Activated CD8-positive, alpha-beta memory T cell treated with anti-CD3 and anti-CD28 coated beads for 48 hours (primary cell): ENCODE results near the gene TMPRSS4.

Experiments
- DNase-seq, 3 experiments: peaks; one replicate each; pipeline ENCODE4 v3.0.0-alpha.2; 2020; ENCODE audit warnings: low read depth in 2 of 3, low spot score in 2 of 3

Gene TMPRSS4, protein sequence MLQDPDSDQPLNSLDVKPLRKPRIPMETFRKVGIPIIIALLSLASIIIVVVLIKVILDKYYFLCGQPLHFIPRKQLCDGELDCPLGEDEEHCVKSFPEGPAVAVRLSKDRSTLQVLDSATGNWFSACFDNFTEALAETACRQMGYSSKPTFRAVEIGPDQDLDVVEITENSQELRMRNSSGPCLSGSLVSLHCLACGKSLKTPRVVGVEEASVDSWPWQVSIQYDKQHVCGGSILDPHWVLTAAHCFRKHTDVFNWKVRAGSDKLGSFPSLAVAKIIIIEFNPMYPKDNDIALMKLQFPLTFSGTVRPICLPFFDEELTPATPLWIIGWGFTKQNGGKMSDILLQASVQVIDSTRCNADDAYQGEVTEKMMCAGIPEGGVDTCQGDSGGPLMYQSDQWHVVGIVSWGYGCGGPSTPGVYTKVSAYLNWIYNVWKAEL

DNA sequence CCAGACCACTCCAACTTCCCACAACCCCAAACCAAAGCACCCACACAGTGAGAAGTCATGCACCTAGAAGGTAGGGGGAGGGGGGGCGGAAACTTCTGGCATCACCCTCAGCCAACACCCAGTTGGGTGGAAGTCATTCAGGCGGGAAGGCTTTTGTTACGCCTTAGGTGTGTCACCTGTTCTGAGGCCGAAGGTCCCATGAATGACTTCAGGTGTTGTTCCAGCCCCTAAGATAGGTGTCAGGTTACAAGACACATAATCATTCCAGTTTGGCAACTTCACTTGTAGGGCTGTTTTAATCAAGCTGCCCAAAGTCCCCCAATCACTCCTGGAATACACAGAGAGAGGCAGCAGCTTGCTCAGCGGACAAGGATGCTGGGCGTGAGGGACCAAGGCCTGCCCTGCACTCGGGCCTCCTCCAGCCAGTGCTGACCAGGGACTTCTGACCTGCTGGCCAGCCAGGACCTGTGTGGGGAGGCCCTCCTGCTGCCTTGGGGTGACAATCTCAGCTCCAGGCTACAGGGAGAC is at the start of gene TMPRSS4:
TMPRSS4 (plus strand) TSS at position 325 of the 528 bp plus-strand sequence. CDS start 225 bp downstream, outside the sequence.
- no peak for DNase-seq

GRCh38 chr11:118027694-118028093 is 49.2 kb upstream of the TMPRSS4 start:
- no peak for DNase-seq

GRCh38 chr11:118028626-118029025 is 48.3 kb upstream of the TMPRSS4 start:
- DNase-seq = no peak

DNA sequence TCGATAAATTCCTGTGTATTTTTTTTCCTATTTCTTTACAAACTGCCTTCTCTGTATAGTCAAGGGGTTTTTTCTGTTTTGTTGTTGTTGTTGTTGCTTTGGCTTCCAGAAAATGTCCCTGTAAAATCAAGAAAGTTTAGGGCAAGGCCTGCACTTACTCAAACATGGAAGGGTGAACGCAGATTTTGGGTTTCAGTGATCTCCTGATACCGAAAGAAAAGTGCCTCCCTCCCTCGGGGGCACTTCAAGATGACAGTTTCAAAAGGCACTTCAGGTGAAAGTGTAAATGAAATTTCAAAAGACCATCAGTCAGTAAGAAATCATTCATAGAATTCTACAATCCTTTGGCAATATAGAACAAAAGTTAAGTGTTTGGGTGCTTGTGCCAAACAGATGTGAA is 43.4 kb upstream of the TMPRSS4 start:
- DNase-seq = no peak

DNA sequence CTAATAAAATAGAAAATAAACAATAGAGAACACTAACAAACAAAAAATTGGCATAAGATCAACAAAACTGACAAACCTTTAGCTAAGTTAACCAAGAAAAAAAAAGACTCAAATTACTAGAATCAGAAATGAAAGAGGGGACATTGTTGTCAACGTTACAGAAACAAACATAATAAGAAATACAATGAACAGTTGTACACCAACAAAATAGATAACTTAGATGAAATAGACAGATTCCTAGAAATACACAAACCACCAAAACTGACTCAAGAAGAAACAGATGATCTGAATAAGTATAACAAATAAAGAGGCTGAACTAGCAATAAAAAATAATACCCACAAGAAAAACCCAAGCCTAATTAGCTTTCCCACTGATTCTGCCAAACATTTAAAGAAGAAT is 34.7 kb upstream of the TMPRSS4 start:
- no peak for DNase-seq

DNA sequence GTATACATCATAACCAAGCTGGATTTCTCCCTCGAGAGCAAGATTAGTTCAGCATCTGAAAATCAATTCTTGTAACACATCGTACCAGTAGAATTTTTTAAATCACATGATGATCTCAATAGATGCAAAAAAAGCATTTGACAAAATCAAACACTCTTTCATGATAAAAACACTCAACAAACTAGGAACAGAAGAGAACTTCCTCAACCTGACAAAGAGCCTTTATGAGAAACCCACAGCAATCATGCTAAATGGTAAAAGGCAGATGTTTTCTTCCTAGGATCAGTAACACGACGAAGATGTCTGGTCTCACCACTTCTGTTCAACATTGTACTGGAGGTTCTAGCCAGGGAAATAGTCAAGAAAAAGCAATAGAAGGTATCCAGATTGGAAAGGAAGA is 34.1 kb upstream of the TMPRSS4 start:
- DNase-seq = no peak

DNA sequence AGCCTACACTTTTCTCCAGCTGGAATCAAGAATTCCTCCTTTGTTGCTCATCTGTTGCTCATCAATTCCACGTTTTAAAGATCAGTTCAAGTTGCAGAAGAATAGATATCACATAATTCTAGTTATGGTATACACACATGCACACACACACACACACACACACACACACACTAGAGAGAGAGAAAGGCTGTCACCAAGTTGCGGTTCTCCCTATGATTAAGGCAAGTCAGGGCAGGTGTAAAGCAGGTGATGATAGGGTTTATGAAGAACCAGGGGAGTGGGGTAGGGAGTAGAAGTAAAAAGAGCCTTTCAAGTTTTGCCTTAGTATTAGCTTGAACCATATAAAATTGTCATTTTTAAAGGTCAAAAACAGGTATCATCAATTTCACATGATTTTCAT is 31.7 kb upstream of the TMPRSS4 start:
- no peak for DNase-seq

- DNase-seq = no peak
These were observed 30.6 kb upstream of the TMPRSS4 start for GRCh38 chr11:118046051-118046963.

DNA sequence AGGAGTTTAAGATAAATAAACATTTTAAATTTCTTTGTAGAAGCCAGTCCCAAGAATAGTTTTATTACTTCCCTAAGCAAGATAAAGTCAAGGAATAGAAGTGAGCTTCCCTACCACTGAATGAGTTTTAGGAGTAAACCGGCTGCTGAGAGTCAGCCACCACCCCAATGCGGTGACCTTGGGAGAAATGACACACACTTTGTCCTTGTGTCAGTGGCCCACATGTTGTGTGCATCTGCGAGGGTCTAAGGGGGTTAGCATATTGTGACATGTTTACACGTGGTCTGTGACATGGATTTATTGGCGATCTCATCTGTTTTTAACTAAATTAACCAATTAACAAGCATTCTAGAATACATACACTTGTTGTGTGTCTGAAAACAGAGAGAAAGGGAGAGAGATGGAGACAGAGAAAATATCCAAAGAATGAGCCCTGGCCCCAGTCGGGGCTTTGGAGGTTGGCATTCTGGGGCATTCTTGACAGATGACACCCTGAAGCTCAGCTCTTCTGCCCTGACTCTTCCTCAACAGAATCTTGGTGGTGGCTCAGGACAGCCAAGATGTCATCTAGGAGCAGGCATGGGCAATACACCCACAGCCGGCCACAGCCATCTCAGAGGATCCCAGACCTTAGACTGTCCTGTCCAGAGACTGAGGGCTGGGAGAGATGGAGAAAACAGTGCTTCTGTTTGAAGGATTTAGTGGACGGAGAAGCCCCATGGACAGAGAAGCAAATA is 29.7 kb upstream of the TMPRSS4 start:
- DNase-seq = no peak

DNA sequence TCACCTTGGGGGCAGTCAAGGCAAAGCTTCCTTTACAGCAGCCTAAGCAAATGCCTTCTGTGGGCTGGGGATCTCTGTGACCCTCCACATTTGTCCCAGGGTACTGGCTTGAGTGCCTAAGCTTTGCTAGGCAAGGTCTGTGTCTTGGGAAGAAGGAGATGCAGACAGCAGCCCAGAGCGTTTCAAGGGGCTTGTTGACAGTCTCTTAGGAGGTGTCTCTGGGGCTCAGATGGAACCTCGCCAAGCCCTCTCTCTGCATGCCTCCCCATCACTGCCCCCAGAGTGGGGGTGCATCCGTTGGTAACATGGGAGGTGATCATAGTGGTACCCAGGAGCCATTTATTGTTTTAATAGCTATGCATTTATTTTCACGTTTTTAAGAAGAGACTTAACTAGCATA is 29.1 kb upstream of the TMPRSS4 start:
- no peak for DNase-seq

DNA sequence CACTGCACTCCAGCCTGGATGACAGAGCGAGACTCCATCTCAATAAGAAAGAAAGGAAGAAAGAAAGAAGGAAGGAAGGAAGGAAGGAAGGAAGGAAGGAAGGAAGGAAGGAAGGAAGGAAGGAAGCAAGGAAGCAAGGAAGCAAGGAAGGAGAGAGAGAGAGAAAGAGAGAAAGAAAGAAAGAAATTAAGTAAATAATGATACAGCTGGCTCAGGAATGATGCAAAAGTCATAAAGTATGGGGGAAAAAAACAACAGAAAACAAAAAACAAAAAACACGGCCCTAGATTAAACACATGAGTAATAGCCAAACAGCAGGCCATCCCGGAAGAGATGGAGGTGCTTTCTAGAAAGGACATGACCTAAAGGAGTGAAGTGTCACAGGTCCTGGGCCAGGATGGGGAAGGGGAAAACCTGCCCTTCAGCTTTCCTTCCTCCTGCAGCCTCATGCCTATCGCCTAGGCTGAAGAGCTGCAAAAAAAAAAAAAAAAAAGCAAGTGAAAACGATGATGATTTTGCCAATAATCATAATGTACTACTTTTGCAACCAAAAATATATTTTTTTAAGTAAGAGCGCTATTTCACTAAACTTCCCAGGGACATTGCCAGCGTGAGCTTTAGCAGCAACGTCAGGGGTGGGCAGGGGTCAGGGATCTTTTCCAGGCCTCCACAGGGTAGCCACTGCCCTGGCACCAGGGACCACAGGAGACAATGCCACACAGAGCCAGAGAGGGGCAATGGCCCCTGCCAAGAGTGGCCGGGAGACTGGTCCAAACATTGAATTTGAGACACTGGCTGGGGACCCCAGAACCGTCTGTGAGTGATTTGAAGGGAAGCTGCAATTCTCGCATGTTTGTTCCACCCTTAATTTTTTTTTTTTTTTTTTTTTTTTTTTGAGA is 28.2 kb upstream of the TMPRSS4 start:
- no peak for DNase-seq

DNA sequence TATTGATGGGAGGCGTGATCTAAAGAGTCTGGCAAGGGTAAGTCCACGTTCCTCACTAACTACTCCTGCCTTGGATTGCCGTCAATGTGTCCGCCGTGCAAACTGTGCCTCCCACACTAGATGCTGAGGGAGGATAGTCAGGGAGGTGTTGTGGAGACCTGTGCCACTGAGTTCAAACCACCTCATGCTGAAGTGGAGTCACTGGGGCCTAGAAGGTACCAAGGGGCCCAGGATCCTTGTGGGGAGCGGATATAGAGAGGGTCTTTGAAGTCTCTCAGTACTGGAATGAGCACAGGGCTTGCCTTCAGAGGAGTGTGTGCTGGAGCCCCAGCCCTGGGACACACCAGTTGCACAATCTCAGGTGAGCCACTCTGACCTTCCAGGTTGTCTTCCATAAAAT is 27.1 kb upstream of the TMPRSS4 start:
- no peak for DNase-seq

- no peak for DNase-seq
These were observed 26.5 kb upstream of the TMPRSS4 start for GRCh38 chr11:118050208-118050891.

DNA sequence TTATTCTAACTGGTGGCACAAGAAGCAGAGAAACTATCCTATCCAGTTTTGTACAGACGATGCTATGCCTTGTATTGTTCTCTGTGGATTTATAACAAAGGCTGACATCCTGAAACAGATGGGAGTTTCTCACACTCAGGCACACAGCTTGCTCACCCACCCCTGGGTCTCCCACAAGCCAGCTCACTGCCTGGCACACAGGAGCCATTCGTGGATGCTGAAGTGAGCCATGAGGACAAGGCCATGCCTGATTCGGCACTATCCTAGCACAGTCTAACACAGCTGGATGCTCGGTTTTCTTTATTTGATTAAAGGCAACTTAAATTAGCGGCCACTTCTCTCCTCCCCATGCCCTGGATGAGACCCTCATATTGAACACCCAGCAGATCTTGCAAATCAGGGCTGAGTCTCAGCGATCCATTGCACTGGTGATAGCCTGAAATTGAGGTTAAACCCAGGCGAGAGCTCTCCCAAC is 25.7 kb upstream of the TMPRSS4 start:
- DNase-seq = no peak

DNA sequence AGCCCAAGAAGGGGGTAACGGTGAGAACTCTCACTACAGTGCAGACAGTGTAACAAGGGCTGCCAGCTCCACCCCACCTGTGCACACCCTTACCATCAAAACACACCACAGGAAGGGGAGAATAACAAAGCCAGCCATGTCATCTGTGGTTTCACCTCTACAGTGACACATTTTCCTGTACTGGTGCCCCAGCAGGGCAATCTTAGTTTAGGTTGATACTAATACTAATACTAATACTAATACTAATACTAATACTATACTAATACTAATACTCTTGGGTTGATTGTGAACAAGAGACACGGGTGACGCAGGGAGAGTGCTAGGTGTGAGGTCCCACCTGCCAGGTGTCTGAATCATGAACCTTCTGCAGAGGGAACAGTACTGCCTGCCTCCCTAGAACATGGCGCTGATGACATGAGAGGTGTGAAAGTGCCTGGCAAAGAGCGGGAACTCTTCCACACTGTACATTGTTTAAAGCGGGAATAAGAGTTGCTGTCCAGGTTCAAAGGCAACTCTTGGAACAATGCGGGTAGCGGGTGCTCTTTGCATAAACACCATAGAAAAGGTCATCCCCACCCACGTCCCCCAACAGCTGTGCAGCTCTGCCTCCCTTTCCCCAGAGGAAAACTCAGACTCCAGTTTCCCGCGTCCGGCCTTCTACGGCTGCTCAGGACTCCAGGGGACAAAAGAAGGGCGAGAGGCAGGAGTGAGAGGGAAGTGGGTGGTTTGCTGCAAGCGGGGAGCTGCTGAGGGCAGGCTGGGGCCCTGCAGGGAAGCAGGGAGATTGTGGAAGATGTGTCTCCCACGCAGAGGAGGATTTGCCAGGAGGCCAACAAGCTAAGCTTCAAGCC is 25.0 kb upstream of the TMPRSS4 start:
- no peak for DNase-seq

- no peak for DNase-seq
These were observed 24.2 kb upstream of the TMPRSS4 start for GRCh38 chr11:118052581-118053206.

DNA sequence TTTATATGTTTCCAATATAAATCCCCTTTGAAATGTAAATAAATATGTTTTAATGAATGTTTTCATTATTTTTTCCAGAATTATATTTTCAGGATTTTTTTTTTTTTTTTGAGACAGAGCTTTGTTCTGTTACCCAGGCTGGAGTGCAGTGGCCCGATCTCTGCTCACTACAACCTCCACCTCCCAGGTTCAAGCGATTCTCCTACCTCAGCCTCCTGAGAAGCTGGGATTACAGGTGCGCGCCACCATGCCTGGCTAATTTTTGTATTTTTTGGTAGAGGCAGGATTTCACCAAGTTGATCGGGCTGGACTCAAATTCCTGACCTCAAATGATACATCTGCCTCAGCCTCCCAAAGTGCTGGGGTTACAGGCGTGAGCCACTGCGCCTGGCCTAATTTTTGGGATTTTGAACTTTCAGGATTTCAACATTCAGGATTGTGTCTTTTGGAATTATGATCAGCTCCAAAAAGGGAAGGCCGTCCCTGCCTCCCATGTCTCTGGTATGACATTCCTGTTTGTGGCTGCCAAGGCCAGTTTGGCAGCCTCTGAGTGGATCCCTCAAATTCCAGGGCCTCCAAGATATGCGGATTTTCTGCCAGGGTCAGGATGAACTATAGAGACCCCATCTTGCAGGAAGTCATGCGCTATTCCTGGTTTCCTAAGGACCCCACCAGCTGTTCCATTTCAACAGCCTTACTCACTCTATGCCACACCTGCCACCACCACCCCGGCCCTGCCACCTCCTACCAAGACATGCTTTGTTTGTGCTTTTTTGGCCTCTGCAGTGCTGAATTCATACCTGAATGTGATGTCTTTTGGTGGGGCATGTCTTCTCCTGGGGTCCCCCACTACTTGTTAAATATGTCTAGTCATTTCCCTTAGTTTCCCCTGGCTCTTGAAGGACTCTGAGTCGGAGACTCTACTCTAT is 21.9 kb upstream of the TMPRSS4 start:
- no peak for DNase-seq
